ENCODE measurements around the gene CLASP2.

Gene CLASP2

DNA sequence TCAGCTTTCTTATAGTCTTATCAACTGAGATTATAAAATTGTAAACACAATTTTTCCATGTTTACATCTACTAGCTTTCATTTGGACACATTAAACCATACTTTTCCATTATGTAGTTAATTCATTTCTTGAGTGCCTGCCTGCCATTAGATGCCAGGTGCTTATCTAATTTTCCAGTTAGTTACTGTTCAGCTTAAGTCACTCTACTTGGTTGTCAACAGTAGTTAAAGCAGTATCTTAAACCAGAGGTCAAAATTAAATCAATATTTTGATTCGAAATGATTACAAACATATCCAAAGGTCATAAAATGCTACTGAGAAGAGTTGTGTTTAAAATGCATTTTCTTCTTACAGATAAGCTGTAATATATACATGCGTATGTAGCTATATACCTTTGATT is 221.6 kb downstream of the CLASP2 start:
- TF ChIP-seq EZH2 (optimal IDR thresholded peaks at IDR 0.05; ENCODE audit: low read depth, low read length) (no peak), CTCF (IDR thresholded peaks at IDR 0.05; ENCODE audit: low read length) (no peak), EZH2phosphoT487 (IDR thresholded peaks at IDR 0.05; ENCODE audit: low read length) (no peak)
- H3K36me3 ChIP-seq (replicated peaks; ENCODE audit: insufficient read depth, low read length): no peaks in the 10 kb centered on the region
- no peaks in the 10 kb centered on the region for H3K27me3 ChIP-seq (replicated peaks; ENCODE audit: insufficient read depth, low read length)
- H3K79me2 ChIP-seq (ENCODE audit: low read length): no peaks in the 10 kb centered on the region
- H3K27ac ChIP-seq (ENCODE audit: low read length): no peak overlapping the region
- no peak overlapping the region for H2AFZ ChIP-seq (ENCODE audit: low read length)
- no peak overlapping the region for H3K9ac ChIP-seq (ENCODE audit: low read length)
- H3K9me2 ChIP-seq (replicated peaks; ENCODE audit: insufficient read depth, low read length): no peaks in the 10 kb centered on the region
- no peak overlapping the region for H3K4me2 ChIP-seq (ENCODE audit: low read depth, low read length)
- no peak for DNase-seq
- no peaks in the 10 kb centered on the region for H3F3A ChIP-seq (ENCODE audit: insufficient read depth, low read length)
- H3K4me1 ChIP-seq (ENCODE audit: low read length): no peaks in the 10 kb centered on the region
- no peaks in the 10 kb centered on the region for H3K9me3 ChIP-seq (replicated peaks; ENCODE audit: insufficient read depth, low read length)
- no peaks in the 10 kb centered on the region for H4K20me1 ChIP-seq (ENCODE audit: insufficient read depth, low read length)
- H3K4me3 ChIP-seq (ENCODE audit: low read length): no peak overlapping the region

DNA sequence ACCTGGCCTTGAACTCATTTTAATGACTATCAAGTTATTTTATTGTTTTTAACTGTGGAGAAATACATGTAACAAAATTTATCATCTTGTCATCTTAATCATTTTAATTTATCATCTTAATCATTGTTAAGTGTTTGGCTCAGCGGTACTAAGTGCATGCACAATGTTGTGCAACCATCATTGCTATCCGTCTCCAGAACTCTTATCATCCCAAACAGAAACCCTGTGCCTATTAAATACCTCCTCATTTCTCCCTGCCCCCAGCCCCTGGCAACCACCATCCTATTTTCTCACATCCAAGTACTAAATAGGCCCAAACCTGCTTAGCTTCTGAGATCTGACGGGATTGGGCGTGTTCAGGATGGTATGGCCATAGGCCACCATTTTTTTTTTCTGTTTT is 226.3 kb downstream of the CLASP2 start:
- Histone ChIP-seq H3K27me3 (replicated peaks; ENCODE audit: insufficient read depth, low read length) (no peaks in the 10 kb centered on the region), H3K9me2 (replicated peaks; ENCODE audit: insufficient read depth, low read length) (no peaks in the 10 kb centered on the region), H3K4me1 (ENCODE audit: low read length) (no peaks in the 10 kb centered on the region; the same call in 1 of the 2 replicates), H4K20me1 (ENCODE audit: insufficient read depth, low read length) (no peaks in the 10 kb centered on the region), H3K79me2 (ENCODE audit: low read length) (no peaks in the 10 kb centered on the region), H3K9ac (ENCODE audit: low read length) (no peak overlapping the region), H3K4me2 (ENCODE audit: low read depth, low read length) (no peak overlapping the region), H3K36me3 (replicated peaks; ENCODE audit: insufficient read depth, low read length) (no peaks in the 10 kb centered on the region), H3K4me3 (ENCODE audit: low read length) (no peak overlapping the region), H3K27ac (ENCODE audit: low read length) (no peak overlapping the region), H2AFZ (ENCODE audit: low read length) (no peak overlapping the region), H3F3A (ENCODE audit: insufficient read depth, low read length) (no peaks in the 10 kb centered on the region), H3K9me3 (replicated peaks; ENCODE audit: insufficient read depth, low read length) (no peaks in the 10 kb centered on the region)
- no peak for TF ChIP-seq EZH2 (optimal IDR thresholded peaks at IDR 0.05; ENCODE audit: low read depth, low read length)
- TF ChIP-seq EZH2phosphoT487 (IDR thresholded peaks at IDR 0.05; ENCODE audit: low read length): no peak
- TF ChIP-seq CTCF (IDR thresholded peaks at IDR 0.05; ENCODE audit: low read length): no peak
- no peak for DNase-seq

GRCh38 chr3:33490641-33491241 is 227.3 kb downstream of the CLASP2 start:
- Histone ChIP-seq H3K27me3 (replicated peaks; ENCODE audit: insufficient read depth, low read length) (no peaks in the 10 kb centered on the region), H3K9me3 (replicated peaks; ENCODE audit: insufficient read depth, low read length) (no peaks in the 10 kb centered on the region), H3K27ac (ENCODE audit: low read length) (no peak overlapping the region), H3K4me1 (ENCODE audit: low read length) (no peaks in the 10 kb centered on the region; the same call in 1 of the 2 replicates), H3K36me3 (replicated peaks; ENCODE audit: insufficient read depth, low read length) (no peaks in the 10 kb centered on the region), H3K4me3 (ENCODE audit: low read length) (no peak overlapping the region), H3K9ac (ENCODE audit: low read length) (no peak overlapping the region), H4K20me1 (ENCODE audit: insufficient read depth, low read length) (no peaks in the 10 kb centered on the region), H3F3A (ENCODE audit: insufficient read depth, low read length) (no peaks in the 10 kb centered on the region), H3K4me2 (ENCODE audit: low read depth, low read length) (no peak overlapping the region), H2AFZ (ENCODE audit: low read length) (no peak overlapping the region), H3K9me2 (replicated peaks; ENCODE audit: insufficient read depth, low read length) (no peaks in the 10 kb centered on the region), H3K79me2 (ENCODE audit: low read length) (no peaks in the 10 kb centered on the region)
- TF ChIP-seq CTCF (IDR thresholded peaks at IDR 0.05; ENCODE audit: low read length): no peak
- TF ChIP-seq EZH2 (optimal IDR thresholded peaks at IDR 0.05; ENCODE audit: low read depth, low read length): no peak
- no peak for TF ChIP-seq EZH2phosphoT487 (IDR thresholded peaks at IDR 0.05; ENCODE audit: low read length)
- no peak for DNase-seq

Measured in MM.1S (cell line).